OCI-LY3 (cell line): ENCODE results near the gene LDHAL6B.

Experiments used
- EZH2phosphoT487 ChIP-seq: fragments of 200-600 bp; shearing (Covaris generic); IDR thresholded peaks from 2 replicates; pipeline ENCODE4 v1.6.1; 2018; ENCODE audit warnings: antibody characterized with exemption, mixed run types, low read depth
- TF ChIP-seq, protein P1 (sequence below): fragments of 200-600, 300-600 bp; sonication (generic); IDR thresholded peaks from 2 replicates; pipeline ENCODE4 v1.5.1; 2014; ENCODE audit warnings: antibody characterized with exemption, low read length, low read depth

DNA sequence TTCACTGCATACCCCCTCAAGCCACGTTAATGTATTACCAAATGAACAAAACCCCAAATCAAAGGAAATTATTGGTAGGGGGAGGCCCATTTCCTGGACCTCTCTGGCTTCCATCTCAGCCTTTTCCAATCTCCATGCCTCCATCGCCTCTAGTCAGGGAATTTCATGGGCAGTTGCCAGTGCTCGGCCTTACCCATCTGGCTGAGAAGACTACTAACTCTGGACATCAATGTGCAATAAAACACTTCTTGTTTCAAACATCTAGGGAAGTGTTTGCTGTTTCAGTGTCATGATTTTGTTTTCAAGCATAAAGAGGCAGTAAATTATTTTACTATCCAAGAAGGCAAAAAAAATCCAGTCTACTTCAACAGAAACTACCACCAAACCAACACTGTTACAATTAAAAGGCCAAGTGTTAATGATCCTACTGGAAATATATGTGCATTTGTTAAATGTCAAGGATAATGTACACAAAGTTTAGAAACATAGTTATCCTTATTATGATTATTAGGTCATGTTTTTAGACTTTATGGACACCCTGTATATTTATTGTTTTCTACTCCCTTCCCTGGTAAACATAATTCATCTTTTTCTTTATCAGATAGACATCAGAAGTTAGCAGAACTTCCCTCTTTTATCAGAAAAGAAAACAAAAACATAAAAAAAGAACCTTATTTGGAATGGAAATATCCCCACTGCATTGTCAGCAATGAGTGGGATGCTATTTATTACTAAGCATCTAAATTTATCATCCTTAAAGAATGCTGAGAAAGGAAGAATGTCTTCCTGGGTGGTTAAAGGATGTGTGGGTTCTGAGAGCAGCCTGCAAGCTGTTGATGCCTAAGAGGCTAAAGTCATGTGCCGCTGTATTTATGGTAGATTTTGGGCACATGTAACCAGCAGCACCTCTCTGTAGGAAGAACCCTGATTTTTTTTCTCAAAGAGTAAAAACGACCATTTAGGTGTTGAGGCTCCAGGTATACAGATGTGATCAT, 15.2 kb downstream of the LDHAL6B start:
- TF ChIP-seq, protein P1, sequence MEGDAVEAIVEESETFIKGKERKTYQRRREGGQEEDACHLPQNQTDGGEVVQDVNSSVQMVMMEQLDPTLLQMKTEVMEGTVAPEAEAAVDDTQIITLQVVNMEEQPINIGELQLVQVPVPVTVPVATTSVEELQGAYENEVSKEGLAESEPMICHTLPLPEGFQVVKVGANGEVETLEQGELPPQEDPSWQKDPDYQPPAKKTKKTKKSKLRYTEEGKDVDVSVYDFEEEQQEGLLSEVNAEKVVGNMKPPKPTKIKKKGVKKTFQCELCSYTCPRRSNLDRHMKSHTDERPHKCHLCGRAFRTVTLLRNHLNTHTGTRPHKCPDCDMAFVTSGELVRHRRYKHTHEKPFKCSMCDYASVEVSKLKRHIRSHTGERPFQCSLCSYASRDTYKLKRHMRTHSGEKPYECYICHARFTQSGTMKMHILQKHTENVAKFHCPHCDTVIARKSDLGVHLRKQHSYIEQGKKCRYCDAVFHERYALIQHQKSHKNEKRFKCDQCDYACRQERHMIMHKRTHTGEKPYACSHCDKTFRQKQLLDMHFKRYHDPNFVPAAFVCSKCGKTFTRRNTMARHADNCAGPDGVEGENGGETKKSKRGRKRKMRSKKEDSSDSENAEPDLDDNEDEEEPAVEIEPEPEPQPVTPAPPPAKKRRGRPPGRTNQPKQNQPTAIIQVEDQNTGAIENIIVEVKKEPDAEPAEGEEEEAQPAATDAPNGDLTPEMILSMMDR, result no peak
- no peak for TF ChIP-seq EZH2phosphoT487
